Urinary bladder (tissue), 4 donors: ENCODE measurements around the gene CSNK1A1. TPM values are rescaled to one million over a fixed set of nuclear protein-coding genes. Genes with fewer than 3 reads are reported as not detected.

Experiments
- DNase-seq: peaks from one replicate; pipeline ENCODE4 v3.0.0-alpha.2; 2015; ENCODE audit errors: extremely low spot score
- H3K27ac ChIP-seq: one replicate; pipeline ENCODE4 v1.5.1; 2013; ENCODE audit warnings: low read depth, mild to moderate bottlenecking, moderate library complexity
- H3K36me3 ChIP-seq: one replicate; pipeline ENCODE4 v1.6.1; 2013; ENCODE audit warnings: mild to moderate bottlenecking, moderate library complexity; ENCODE audit not compliant: insufficient read depth
- H3K4me1 ChIP-seq: one replicate; pipeline ENCODE4 v1.6.1; 2013; ENCODE audit warnings: mild to moderate bottlenecking, moderate library complexity; ENCODE audit not compliant: insufficient read depth
- H3K4me3 ChIP-seq: one replicate; pipeline ENCODE4 v1.5.1; 2013; ENCODE audit warnings: low read depth, low read length
- WGBS: extraction: QIAGEN DNeasy Blood & Tissue Kit; methylation state at CpG from one replicate; pipeline ENCODE4 v1.1.7; 2013; 5-methylcytosine and 5-hydroxymethylcytosine counted together
- polyA plus RNA-seq: library from polyadenylated mRNA; stranded (reverse); fragments of 200-250 nt; gene quantifications from one replicate; pipeline ENCODE4 v1.2.3, GENCODE V29; 2013
- total RNA-seq: library from RNA; depleted of rRNA; stranded (reverse); fragments of >200 nt; gene quantifications from one replicate; pipeline ENCODE4 v1.2.3, GENCODE V29; 2014
- donor health status: healthy with polysubstance abuse.
- donor health status: healthy.

Gene CSNK1A1
- total and polyA plus RNA-seq, 2 donors: 144 to 343 TPM

DNA sequence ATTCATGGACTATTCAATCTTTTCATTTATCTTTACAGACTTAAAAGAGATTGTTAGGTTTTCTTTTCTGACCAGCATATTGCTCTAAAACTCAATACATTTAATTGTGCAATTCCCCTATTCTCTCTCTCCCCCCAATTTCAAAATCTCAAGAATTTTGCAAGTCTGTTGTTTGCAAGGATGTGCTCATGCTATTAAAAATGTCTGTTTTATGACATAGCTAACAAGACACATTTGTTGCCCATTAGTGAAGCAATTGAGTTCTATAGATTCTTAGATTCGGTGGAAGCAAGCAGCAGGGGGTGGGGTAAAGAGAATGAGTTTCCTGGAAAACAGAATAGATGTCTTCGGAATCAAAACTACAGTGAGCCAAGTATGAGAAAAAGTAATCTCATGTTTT is 8.5 kb upstream of the CSNK1A1 start:
- Histone ChIP-seq H3K27ac (no peak overlapping the region), H3K36me3 (no peaks in the 10 kb centered on the region), H3K4me3 (no peak overlapping the region), H3K4me1 (no peaks in the 10 kb centered on the region)
- DNase-seq: no peak
- 57% methylated on average over 2 of the region's 2 CpGs for WGBS

DNA sequence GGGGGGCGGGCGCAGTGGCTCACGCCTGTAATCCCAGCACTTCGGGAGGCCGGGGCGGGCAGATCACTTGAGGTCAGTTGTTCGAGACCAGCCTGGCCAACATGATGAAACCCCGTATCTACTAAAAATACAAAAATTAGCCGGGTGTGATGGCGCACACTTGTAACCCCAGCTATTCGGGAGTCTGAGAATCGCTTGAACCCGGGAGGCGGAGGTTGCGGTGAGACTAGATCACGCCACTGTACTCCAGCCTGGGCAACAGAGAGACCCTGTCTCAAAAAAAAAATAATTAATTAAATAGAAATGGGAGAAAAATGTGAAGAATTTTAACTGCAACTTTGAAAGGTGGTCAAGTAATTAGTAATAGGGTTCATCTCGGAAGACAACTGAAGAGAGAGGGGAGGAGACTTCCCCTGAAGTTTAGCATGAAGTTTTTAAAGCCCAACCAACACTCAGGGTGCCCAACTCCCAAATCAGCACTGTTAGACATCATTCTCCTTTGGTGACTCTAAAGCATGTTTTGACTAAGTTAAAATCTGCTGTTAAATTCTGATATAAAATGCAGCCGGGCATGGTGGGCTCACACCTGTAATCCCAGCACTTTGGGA is 1.4 kb upstream of the CSNK1A1 start:
- no peak overlapping the region for H3K4me3 ChIP-seq
- H3K4me1 ChIP-seq: no peaks in the 10 kb centered on the region
- 89% methylated on average over 18 of the region's 18 CpGs for WGBS
- no peak for DNase-seq
- H3K27ac ChIP-seq: no peak overlapping the region
- H3K36me3 ChIP-seq: no peaks in the 10 kb centered on the region

DNA sequence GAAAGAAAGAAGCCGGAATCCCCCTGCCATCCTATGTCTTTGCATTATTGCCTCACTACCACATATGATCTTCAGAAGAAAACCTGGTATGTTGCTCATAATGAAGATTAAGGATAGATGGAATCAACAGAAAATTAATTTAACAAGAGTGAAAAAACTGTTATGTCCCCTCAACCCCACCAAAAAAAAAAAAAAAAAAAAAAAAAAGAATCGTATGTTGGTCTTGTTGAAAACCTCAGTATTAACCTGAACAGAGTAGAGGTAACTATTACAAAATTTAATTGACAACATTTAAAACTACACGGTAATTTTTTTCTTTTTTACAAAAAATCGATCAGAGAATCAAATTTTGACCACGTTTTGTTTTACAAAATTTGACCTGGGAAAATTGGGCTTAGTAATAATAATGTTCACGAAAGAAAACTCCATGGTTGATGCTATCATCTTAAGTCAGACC is 827 bp upstream of the CSNK1A1 start:
- 30% methylated on average over 6 of the region's 6 CpGs for WGBS

DNA sequence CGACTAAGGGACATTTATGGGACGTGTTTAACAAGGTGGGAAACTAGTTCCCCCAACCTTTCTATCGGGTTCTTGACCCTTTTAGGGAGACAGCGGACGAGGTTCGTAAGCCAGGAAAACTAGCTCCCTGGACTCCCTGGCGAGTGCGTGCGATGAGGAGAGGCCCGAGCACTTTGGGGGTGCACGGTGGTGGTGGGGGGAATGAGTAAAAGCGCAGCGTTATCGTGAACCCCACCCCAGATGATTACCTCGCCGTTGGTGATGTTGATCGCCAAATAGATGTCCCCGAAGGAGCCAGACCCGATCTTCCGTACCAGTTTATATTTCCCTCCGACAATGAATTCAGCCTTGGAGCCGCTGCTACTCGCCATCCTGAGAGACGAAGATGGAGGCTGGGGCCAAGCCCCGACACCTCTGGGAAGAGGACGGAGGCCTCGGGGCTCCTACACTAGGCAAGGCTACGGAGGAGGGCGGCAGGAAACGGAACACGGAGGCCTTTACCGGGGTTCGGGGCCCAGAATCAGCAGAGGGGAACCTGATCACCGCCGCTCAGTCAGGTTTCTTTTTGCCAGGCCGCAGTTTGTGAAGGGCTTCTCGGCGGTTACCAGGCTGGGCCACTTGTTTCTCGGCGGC is 529 bp downstream of the CSNK1A1 start:
- Histone ChIP-seq H3K4me3 (peak overlapping the region; percentile 82), H3K4me1 (no peaks in the 10 kb centered on the region), H3K36me3 (no peaks in the 10 kb centered on the region), H3K27ac (peak overlapping the region; percentile 98)
- DNase-seq: no peak
- under 1% methylated on average over 40 of the region's 40 CpGs for WGBS

More for the DNA sequence above, 827 bp upstream of the CSNK1A1 start:
- Histone ChIP-seq H3K27ac (peak overlapping the region; percentile 85), H3K36me3 (no peaks in the 10 kb centered on the region), H3K4me3 (peak overlapping the region; percentile 37), H3K4me1 (no peaks in the 10 kb centered on the region)
- no peak for DNase-seq

DNA sequence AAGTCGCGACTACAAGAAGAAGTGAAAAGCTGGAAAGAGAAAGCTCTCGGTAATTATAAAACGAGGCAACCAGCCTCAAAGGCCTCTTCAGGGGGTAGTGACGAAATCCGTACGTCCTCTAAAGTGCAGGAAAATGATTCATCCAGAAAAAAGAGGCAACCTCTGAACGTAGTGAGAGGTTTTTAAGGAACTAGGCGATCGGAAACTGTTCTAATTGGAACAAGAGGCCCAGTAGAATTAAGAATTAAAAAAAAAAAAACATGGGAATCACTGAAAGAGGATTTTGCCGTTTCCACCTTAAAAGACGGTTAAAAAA is 1.0 kb downstream of the CSNK1A1 start:
- no peak for DNase-seq
- peak overlapping the region; percentile 98 for H3K27ac ChIP-seq
- no peaks in the 10 kb centered on the region for H3K4me1 ChIP-seq
- H3K36me3 ChIP-seq: no peaks in the 10 kb centered on the region
- peak overlapping the region; percentile 82 for H3K4me3 ChIP-seq
- under 1% methylated on average over 12 of the region's 12 CpGs for WGBS

DNA sequence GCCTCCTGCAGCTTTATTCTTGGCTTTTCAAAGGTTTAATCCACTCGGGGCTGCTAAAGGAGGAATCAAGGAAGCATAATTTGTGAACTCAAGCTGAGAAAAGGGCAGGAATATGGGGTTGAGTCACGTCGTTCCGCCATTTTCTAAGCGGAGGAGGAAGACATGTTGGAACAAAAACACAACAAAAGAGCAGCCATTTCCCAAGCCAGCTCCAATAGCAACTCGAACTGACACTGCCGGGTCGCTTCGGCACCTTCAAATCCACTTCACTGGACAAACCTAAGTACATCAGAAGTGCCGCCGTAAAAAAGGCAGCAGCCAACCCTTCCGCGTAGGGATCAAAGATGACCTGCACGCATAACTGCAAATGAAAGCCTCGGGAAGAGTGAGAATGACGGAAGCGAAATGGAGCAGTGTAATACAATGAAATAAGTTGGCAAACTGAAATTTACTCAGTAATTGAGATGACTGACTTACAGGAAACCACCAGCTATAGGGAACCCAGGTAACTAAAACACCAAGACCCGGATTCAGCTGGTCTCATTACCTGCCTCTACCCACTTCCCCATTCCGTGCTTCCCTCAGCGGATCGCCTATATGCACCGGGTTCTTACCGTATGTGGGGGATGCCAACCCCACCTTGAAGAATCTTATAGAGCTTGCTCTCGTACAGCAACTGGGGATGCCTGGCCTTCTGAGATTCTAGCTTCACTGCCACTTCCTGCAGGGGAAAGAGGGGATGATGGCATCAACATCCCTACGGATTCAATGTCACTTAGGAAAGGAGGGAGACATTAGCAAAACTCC is 1.6 kb downstream of the CSNK1A1 start:
- under 1% methylated on average over 25 of the region's 25 CpGs for WGBS
- H3K4me1 ChIP-seq: no peaks in the 10 kb centered on the region
- DNase-seq: no peak

DNA sequence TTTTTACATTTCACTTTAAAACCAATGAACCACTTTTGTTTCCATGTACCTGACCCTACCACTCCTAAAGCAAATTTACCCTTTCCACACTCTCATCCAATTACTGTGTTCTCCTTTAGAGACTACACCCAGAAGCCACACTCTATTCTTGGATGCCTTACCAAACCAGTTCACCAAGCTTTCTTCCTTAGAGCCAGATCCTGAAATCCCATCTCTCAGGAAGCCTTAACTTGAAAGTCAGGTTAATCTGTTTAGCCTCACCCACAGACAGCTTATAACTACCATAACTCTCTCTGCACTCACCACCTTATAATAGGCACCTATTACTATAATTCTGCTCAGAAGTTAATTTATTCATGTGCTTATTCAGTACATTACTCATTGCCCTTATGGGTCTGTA is 4.3 kb downstream of the CSNK1A1 start:
- no peak overlapping the region for H3K4me3 ChIP-seq
- H3K27ac ChIP-seq: no peak overlapping the region

More for the DNA sequence above, 1.6 kb downstream of the CSNK1A1 start:
- Histone ChIP-seq H3K4me3 (peak overlapping the region; percentile 82), H3K36me3 (peaks cover 2% of the 10 kb centered on the region), H3K27ac (peak overlapping the region; percentile 98)

DNA sequence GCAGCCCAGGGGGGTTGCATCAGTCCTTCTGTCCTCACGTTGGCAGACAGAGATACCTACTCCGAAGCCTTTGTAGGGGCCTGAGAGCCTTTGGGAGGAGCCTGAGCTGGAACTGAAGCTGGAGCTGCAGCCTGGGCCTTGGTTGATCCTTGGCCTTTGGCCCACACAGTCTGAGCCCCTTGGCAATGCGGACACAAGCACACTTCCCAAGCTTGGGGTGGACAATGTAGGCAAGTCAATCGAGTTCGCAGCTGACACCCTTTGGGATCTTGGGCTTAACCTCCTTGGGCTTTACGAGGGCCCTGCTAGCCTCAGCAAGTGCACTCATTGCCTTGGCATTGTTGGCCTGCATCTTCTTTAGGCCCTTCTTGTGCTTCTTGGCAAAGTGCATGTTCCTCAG is 5.9 kb downstream of the CSNK1A1 start:
- Histone ChIP-seq H3K36me3 (peaks cover 4% of the 10 kb centered on the region), H3K4me3 (no peak overlapping the region), H3K4me1 (no peaks in the 10 kb centered on the region), H3K27ac (no peak overlapping the region)
- 80% methylated on average over 6 of the region's 6 CpGs for WGBS
- no peak for DNase-seq

More for the DNA sequence above, 4.3 kb downstream of the CSNK1A1 start:
- Histone ChIP-seq H3K36me3 (peaks cover 4% of the 10 kb centered on the region), H3K4me1 (no peaks in the 10 kb centered on the region)
- DNase-seq: no peak

DNA sequence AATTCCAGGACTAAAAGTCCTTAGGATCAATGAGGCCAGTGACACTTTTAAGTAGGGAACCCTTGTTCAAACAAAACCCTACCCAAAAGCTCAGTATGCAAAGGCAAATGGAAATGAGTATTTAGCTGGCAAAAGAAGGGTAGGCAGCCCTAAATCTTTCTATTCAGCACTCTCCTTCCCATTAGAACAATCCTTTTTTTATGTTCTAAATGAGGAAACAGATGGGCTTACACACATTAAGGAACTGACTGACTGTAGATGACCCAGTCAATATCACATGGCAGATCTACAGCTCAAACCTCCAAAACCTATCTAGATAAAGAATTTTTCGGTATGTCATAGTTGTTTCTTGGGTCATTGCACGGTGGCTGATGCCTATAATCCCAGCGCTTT is 7.2 kb downstream of the CSNK1A1 start:
- Histone ChIP-seq H3K4me1 (no peaks in the 10 kb centered on the region), H3K4me3 (no peak overlapping the region), H3K27ac (peak overlapping the region; percentile 23), H3K36me3 (peaks cover 4% of the 10 kb centered on the region)
- no peak for DNase-seq
- 64% methylated on average over 3 of the region's 3 CpGs for WGBS

DNA sequence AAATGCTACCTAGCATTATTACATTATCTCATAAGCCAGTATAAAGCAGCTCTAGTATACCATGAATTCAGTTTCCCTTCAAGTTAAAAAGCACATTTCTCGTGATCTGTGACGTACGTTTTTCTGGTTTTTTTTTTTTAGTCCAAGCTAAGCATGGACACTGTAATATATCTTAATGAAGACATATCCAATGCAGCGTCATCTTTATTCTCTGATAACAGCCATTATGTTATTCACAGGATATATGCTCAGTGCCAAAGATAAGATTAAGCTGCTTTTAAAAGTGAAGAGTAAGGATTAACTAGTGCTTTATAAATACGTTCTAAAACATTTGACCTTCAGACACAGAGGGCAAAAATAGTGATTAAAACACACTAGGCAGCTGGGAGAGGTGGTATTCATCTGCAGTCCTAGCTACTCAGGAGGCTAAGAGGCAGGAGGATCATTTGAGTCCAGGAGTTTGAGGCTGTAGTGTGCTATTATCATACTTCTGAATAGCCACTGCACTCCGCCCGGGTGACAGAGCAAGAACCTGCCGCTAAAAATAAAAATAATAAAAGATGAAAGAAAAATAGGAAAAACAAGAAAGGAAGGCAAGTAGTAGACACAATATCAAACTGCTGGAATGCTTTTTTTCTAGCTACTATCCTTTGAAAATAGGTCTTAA is 7.7 kb downstream of the CSNK1A1 start:
- WGBS: 36% methylated on average over 8 of the region's 8 CpGs
- Histone ChIP-seq H3K36me3 (peaks cover 4% of the 10 kb centered on the region), H3K27ac (no peak overlapping the region)

DNA sequence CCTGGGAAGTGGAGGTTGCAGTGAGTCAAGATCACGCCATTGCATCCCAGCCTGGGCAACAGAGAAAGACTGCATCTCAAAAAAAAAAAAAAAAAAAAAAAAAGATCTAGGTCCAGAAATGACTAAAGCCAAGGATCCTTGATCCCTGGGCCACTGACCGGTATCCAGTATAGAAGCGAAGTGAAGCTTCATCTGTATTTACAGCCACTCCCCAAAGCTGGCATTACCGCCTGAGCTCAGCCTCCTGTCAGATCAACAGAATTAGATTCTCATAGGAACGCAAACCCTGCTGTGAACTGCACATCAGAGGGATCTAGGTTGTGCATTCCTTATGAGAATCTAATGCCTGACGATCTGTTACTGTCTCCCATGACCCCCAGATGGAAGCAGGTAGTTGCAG is 9.3 kb downstream of the CSNK1A1 start:
- no peaks in the 10 kb centered on the region for H3K4me1 ChIP-seq
- H3K4me3 ChIP-seq: no peak overlapping the region
- 69% methylated on average over 6 of the region's 6 CpGs for WGBS
- no peak for DNase-seq
- H3K36me3 ChIP-seq: peaks cover 6% of the 10 kb centered on the region
- H3K27ac ChIP-seq: no peak overlapping the region

More for the DNA sequence above, 7.7 kb downstream of the CSNK1A1 start:
- H3K4me1 ChIP-seq: no peaks in the 10 kb centered on the region
- no peak overlapping the region for H3K4me3 ChIP-seq
- DNase-seq: no peak

DNA sequence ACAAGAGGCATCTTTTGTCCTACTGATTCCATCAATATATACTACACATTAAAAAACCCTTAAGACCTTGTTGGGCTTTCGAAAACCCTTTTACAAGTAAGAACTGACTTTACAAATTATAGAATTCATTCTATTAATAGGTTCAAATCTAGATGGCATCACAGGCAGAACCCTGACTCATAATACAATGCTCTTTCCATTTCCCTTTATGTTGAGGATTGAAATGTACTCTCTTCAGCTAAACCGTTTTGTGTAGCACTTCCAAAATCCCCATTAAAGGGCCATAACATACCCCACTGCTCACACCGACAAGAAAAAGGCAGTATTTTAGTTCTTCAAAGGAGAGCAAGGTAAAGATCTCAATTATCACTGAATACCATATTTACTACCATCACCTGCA is 11.2 kb downstream of the CSNK1A1 start:
- no peak for DNase-seq
- WGBS: 53% methylated on average over 3 of the region's 3 CpGs
- Histone ChIP-seq H3K4me1 (no peaks in the 10 kb centered on the region), H3K27ac (no peak overlapping the region), H3K36me3 (peaks cover 11% of the 10 kb centered on the region), H3K4me3 (no peak overlapping the region)

DNA sequence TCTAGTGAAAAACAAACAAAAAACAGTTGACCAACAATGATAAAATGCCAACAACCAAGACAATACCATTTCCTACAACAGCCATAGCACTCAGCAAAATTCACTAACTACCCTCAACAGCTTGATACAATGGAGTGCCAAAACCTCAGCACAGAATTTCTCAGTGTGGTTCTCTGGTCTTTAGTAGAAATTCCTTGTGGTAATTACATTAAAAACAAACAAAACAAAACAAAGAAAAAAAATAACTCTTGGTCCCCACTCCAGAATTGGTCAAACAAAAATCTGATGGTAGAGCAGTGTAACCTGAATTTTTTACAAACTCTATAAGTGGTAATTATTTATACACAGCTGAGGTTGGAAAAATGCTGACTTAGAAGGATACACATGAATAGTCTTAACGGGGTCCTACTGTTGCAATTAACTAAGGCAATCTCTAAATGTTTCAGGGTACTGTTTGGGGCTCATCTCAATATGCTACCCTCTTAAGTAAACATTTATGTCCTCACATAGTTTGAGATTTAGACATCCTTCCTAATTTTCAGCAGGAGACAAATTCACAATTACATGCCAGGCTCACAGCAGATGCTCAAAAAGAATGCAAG is 13.8 kb downstream of the CSNK1A1 start:
- no peak for DNase-seq
- H3K36me3 ChIP-seq: peaks cover 8% of the 10 kb centered on the region
- no peaks in the 10 kb centered on the region for H3K4me1 ChIP-seq
- H3K27ac ChIP-seq: peak overlapping the region; percentile 18
- no peak overlapping the region for H3K4me3 ChIP-seq
- WGBS: 69% methylated on average over 1 of the region's 1 CpG
